Measurements from ENCODE around the gene PRKCQ. TPM values are rescaled to one million over a fixed set of nuclear protein-coding genes. Genes with fewer than 3 reads are reported as not detected.
A peak's percentile ranks its signal among the peaks of the same experiment; 100 is the strongest.

PRKCQ gene
- polyA plus RNA-seq, 3 donors, result 13.8 to 16.8 (median 14.4) TPM

DNA sequence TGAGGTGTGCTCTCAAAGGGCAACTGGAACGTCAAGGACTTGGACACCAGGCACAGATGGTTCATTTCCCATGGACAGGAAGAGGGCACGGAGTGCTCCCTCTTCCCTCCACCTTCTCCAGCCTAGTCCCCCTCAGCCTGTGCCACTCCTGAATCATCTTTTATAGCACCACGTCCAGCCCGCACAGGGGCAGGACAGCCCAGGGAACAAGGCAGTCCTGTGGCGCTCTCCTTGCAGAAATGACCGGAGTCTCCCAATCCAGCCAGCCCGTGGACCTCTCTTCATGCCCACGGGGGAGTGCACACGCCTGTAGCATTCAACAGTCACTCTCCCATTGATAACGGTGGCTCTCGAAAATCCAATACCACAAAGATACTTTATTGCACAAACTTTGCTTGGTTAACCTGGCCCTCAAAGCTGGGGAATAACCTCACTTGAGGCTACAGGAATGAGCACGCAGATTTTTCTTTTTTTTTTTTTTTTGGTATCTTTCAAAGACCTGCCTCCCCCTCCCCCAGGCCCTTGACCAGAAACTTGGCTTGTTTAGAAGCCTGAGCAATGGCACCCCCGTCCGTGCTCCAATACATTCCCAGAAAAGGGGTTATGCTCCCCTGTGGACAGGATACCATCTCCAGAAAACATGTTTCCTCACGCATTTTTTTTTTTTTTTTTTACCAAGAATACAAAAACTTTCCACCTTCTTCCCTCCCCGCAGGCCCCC lies 733 bp downstream of the PRKCQ start:
- DNase-seq (ENCODE audit: extremely low read depth in 1 of 11, low read depth in 9 of 11, low spot score in 4 of 11), result peak in 3 of 11 donors; percentile 6 to 13 (median 7)

DNA sequence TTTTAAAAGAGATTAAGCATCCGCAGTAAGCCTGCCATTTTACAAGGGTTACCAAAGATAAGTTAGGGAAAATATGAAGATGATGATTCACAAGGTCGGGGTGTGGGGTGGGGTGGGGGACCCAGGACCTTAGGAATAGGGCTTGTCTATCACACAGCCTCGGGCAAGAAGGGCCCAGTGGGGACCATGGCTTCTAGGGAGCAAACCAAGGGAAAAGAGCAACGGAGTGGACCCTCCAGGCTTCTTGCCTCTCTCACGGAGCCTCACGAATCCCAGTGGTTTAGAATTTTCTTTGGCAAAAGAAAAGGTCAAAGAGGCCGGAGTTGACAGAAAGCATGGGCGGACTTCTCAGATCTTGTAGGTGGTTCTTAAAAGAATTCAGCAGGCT lies 1.3 kb downstream of the PRKCQ start:
- no peak for DNase-seq (ENCODE audit: extremely low read depth in 1 of 11, low read depth in 9 of 11, low spot score in 4 of 11)

DNA sequence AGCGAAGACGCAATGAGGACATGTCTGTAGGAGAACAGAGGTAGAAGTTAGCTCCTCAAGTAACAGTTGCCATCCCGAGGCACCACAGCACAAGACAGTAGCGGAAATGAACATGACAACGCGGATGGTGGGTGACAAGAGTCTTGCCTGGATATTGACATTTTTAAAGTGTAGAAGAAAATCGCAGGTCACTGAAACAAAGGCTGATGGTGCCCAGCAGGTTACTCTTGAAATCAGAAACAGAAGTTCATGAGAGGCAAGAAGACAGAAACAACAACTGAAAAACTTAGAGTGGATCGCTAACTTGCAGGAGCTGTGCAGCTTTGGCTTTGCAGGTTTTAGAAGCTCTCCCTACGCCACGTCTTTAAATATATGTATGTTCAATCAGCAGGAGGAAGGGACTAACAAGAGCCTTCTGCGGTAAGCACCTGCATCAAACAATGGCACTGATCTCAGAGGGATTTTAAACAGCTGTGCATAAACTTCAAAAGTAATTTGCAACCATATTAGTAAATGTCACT lies 1.8 kb downstream of the PRKCQ start:
- DNase-seq (ENCODE audit: extremely low read depth in 1 of 11, low read depth in 9 of 11, low spot score in 4 of 11), result no peak

DNA sequence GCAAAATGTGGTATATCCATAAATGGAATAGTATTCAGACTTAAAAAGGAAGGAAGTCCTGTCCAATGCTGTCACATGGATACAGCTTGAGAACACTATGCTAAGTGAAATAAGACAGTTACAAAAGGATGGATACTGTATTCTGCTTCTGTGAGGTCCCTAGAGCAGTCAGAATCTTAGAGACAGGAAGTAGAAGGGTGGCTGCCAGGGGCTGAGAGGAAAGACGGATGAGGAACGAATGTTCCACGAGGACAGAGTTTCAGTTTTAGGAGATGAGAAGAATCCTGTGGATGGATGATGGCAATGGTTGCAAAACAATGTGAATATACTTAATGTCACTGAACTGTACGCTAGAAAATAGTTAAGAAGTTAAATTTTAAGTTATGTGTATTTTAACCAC lies 3.8 kb downstream of the PRKCQ start:
- no peak for DNase-seq (ENCODE audit: extremely low read depth in 1 of 11, low read depth in 9 of 11, low spot score in 4 of 11)

DNA sequence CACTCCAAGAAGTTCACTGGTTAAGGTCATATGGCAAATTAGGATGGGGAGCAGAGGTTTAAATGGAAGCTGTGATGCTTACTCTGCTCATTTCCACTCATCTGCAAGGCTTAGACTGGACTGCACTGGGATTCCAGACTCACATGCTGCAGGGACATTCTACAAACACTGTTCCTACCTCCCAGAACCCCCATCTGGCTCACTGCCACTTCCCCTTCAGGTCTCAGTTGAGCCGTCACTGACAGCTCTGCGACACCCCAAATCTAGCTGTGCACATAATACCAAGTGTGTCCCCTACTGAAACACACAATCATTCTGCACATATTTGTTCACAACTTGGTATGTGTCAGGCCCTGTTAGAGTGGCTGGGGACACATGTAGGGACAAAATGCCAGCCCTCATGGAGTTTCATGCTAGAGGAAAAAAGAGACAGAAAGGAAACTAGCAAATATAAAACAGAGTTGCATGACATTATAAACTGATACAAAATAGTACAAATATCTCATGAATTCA lies 5.4 kb downstream of the PRKCQ start:
- DNase-seq (ENCODE audit: extremely low read depth in 1 of 11, low read depth in 9 of 11, low spot score in 4 of 11), result no peak

DNA sequence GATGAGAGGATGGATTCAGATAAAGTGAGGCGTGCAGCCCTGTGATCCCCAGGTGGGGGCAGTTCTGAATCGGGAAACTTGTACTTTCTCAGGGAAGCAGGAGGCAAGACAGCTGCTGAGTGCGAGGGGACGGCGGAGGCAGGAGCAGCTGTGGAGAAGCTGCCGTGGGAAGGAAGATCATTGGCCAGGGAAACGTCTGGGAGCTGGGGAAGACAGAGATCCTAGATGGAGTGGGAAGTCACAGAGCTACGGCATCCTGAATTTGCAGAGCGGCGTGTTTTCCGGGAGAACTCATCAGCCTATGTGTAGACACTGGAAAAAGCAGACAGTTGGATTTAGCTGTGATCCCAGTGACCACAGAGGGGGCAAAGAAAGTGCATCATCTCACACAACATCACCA lies 9.2 kb downstream of the PRKCQ start:
- DNase-seq (ENCODE audit: extremely low read depth in 1 of 11, low read depth in 9 of 11, low spot score in 4 of 11), result no peak

DNA sequence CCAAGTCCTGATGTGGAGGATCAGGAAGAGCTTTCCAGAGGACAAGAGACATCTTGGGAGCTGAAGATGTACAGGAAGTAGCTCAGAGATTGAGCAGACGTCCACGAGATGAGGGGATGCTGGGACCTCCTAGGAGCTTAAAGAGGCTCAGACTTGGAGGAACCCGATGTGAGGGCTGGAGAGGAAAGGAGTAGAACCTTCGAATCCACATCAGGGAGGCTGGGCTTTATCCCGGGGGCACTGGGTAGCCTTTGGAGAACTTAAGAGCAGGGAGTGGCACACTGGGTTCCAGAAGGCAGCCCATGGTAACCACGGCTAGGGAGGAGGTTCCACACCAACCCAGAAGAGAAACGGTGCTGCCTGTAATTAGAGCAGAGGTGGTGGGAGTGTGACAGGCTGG lies 10.8 kb downstream of the PRKCQ start:
- DNase-seq (ENCODE audit: extremely low read depth in 1 of 11, low read depth in 9 of 11, low spot score in 4 of 11), result no peak

DNA sequence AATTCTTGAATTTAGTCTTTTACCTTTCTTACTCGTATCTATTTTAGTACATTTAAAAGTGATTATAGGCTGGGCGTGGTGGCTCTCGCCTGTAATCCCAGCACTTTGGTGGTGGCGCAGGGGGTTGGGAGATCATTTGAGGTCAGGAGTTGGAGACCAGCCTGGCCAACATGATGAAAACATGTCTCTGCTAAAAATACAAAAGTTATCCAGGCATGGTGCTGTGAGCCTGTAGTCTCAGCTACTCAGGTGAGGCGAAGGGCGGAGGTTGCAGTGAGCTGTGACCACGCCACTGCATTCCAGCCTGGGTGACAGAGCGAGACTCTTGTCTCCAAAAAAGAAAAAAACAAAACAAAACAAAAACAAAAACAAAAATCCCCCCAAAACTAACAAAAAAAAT lies 12.2 kb downstream of the PRKCQ start:
- peak in 1 of 11 donors; percentile 34 for DNase-seq (ENCODE audit: extremely low read depth in 1 of 11, low read depth in 9 of 11, low spot score in 4 of 11)

DNA sequence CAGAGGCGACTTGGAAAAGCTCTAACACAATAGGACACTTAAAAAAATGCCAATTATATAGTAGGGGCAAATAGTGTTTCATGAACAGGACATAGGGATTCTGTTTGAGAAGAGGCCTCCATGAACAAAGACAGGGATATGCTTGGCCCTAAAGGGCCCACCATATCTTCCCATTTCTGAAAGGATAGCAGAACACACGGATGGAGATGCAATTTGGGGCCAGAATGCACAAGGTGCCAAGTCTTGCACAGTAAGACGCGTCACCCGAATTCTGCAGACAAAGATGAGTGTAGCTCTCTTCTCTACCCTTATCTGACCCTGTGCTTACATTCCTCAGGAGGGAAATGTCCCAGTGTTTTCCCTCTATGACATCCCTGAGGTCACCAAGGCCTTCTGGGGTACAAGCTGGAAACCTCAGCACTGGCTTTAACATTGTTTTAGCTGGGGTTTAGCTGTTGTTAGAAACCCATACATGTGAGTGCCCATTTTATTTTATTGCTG lies 12.8 kb downstream of the PRKCQ start:
- no peak for DNase-seq (ENCODE audit: extremely low read depth in 1 of 11, low read depth in 9 of 11, low spot score in 4 of 11)

DNA sequence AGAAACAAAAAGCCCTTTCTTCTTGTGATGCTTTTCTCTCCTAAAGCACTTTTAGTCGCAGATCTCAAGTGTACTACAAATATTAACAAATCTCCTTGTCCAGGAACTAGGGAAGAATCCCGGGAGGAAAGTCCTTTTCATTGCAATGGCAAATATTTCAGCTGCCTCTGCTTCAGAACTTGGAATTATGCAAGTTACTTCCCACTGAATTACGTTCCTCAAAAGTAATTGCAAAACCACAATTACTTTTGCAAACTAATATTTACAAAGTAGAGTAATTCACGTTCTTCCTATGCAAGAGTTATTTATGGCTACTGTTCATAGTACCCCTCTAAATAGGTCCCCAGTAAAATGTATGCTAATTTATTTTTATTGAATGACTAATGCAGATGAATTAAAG lies 14.5 kb downstream of the PRKCQ start:
- DNase-seq (ENCODE audit: extremely low read depth in 1 of 11, low read depth in 9 of 11, low spot score in 4 of 11), result no peak

DNA sequence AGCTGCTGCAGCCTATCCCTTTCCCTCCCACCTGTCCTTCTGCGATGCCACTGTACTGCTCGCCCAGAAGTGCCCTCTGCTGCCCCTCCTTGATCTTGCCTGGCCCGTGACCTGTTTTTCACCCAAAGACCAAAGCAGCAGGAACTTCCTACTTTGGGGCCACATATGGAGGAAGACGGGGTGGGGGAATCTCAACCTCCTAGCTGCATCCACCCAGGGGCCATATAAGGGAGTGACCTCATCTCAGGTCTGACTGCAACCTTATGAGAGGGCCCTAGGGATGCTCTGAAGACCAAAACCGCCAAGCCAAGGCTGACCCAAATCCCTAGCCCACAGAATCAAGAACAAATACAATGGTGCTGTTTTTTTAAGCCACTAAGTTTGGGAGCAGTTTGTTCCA lies 15.7 kb downstream of the PRKCQ start:
- DNase-seq (ENCODE audit: extremely low read depth in 1 of 11, low read depth in 9 of 11, low spot score in 4 of 11), result no peak

DNA sequence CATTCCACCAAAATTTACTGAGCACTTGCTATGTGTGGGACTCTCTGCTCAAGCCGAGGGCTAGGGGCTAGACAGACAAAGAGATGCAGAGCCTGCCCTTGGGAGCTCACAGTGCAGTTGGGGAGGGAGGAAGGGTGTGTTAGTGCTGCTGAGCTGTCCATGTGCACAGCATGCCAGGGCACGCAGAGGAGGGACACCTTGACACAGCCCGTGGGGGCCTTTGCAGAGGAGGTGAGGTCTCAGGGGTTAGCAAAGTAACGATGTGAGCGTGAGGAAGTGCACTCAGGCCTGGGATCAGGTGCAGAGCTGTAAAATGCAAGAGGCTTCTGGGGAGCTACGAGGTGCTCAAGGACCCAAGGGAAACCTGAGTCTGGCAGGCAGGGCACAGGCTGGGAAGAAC lies 16.3 kb downstream of the PRKCQ start:
- DNase-seq (ENCODE audit: extremely low read depth in 1 of 11, low read depth in 9 of 11, low spot score in 4 of 11), result no peak

DNA sequence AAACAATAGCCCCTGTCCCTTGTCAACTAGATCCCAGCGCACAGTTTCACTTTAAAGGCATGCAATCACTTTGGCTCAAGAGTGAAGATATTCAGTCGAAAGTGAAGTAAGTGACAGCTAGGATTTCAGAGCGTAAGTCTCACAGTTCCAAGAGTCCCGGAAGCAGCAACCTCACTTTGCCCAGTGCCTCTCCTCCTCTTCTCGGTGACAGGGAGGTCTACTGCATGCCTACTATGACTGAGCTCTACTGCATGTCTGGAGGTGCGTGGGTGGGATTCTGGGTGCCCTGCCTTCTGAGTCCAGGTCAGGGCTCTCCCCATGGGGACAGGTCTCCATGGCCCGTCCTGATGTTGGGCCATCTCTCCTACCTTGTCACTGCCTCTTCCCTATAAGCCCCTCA lies 17.0 kb downstream of the PRKCQ start:
- DNase-seq (ENCODE audit: extremely low read depth in 1 of 11, low read depth in 9 of 11, low spot score in 4 of 11), result no peak

DNA sequence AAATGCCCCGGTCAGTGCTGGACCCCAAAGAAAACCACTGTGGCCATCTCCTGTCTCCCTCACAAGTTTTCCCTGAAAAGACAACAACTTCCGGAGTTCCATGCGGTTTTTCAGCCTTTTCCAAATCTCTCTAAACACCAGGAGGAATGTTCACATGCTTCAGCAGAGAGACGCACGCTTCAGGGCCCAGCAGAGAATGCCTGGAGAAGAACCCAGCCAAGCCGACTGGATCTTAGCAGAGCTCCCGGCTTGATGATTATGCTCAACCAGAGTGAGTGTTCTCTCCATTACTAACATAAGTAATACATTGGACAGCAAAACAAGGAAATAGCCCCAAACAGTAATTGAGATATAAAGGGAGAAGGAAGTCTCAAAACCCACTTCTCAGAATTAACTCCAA lies 17.9 kb downstream of the PRKCQ start:
- DNase-seq (ENCODE audit: extremely low read depth in 1 of 11, low read depth in 9 of 11, low spot score in 4 of 11), result no peak

DNA sequence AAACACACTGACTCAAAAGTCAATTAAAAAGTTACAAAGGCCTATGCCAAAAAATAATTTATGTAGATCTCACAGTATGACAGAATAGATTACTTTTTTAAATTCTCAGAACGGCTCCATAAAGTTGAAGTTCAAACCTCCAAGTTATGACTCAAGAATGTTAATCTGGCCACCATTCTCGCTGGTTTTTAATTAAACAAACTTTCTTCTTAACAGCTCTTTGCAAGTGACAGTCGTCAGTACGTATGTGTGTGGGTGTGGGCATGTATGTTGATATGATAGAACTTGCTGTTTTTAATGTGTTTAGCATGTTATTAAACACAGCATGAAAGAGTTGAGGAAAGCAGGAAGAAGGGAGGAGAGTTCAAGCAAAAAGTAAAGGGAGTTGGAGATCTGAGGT lies 18.5 kb downstream of the PRKCQ start:
- no peak for DNase-seq (ENCODE audit: extremely low read depth in 1 of 11, low read depth in 9 of 11, low spot score in 4 of 11)

DNA sequence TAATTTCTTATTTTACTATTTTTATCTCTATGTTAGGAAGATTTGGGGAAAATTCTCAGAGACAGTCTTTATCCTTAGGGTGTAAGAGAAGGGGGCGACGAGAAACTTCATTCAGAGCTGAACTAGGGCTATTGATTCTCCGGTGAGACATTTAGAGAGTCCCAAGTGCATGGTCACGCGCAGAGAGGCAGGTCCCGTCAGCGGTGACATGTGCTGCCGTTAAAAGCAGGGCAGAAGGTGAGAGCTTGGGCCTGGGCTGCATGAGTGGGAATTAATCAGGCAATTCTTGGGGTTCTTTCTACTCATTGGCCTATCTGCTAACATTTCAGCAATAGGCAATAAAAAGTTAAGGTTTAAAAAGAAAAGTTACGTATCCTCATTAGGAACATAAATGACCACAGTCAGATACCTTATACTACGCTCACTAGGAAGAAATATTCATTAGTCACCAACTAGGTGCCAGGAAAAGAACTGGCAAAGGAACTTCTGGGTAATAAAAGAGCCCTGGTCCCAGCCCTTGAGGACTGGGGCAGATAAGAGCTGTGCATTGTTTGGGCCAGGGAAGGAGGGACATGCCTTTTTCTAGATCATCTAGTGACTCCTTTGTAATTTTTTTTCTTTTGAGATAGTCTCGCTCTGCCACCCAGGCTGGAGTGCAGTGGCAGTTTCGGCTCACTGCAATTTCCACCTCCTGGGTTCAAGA lies 21.2 kb downstream of the PRKCQ start:
- DNase-seq (ENCODE audit: extremely low read depth in 1 of 11, low read depth in 9 of 11, low spot score in 4 of 11), result no peak

DNA sequence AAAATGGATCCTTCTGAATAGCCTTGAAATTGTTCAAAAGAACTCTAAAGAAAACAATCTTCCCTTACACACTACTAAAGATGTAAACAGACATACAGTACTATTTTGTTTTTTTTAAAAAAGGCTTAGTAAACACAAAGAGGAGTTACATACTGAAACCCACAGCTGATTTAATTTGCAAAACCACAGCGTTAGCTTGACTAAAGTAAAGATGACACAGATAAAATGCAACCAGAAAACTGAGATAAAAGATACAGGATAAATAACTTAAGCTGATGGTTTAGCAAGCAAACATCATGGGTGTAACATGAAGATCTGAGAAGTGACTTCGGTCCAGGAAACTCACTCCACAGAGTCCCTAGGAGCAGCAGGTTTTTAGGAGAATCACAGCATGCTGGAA lies 21.8 kb downstream of the PRKCQ start:
- DNase-seq (ENCODE audit: extremely low read depth in 1 of 11, low read depth in 9 of 11, low spot score in 4 of 11), result no peak

DNA sequence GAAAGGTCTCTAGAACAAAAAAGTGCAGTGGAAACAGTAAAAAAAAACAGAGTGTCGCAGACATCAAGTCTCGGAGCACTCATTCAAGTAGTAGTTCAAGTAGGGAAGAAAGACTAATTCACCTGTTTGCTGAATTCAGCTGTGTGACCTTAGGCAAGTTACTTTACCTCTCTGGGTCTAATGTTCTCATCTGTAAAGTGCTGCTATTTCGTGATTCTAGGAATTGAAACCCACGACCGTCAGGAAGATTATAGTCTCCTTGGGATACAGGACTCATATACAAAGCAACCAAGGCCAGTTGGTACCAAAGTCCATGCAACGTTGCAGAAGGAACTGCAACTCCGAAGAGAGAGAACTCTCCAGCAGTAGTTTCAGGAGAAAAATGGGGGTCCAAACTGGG lies 26.1 kb downstream of the PRKCQ start:
- DNase-seq (ENCODE audit: extremely low read depth in 1 of 11, low read depth in 9 of 11, low spot score in 4 of 11), result no peak

DNA sequence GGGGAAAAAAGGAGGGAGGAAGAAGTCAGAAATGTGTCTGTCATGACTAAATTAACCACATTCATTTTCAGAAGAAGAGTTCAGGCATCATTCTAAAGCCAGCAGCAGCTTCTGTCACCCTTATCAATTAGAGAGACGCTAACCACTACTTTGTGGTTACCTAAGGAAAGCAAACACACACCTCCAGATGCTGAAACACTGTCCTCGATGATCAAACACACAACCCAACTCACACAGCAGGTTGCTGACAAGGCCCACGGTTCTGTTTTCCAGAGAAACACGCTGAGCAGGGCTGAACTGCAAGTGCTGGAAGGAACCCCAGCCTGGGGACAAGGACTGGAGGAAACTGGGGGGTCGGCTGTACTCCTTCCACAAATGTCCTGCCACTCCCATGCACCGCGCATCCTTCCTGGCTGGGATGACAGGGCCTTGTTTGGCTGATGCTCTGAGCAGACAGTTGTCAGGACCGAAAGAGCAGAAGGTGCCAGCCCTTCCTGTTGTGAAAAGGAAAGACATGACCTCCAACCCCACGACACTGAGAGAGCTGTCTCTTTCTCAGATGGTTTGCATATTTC lies 36.6 kb downstream of the PRKCQ start:
- DNase-seq (ENCODE audit: extremely low read depth in 1 of 11, low read depth in 9 of 11, low spot score in 4 of 11), result no peak

DNA sequence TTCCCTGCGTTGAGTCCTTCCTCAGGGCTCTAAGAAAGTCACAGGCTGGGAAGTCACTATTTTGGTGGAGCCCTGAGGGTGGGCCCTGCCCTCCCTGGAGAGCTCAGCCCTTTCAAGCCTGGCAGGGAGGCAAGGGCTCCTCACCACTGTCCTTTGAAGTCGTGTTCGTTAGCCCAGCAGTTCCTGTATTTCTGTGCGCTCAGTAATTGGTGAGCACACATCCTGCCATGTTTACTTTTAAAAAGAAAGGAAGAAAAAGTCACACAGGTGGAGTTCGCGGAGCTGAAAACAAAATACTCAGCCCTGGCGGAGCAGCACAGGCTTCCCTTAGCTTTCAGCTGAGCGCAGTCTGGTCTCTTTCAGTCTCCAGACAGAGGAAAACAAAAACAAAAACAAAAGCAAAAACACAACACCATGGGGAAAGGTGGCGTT lies 37.1 kb downstream of the PRKCQ start:
- no peak for DNase-seq (ENCODE audit: extremely low read depth in 1 of 11, low read depth in 9 of 11, low spot score in 4 of 11)

Measured in renal cortex interstitium (tissue), 11 donors.